Transverse colon (tissue), 4 donors: ENCODE data around the gene AMER3.

Experiments used
- CTCF ChIP-seq, 5 experiments: fragments of 200-600 bp in 3 of 5; fragments of 450-650 bp in 2 of 5; sonication (generic) in 3 of 5; IDR thresholded peaks; 1 replicate in 2 of 5; 2 replicates in 3 of 5; pipeline ENCODE4 v1.5.1; 2016 to 2017; ENCODE audit warnings: antibody characterized with exemption in 5 of 5, inconsistent platforms in 3 of 5, mild to moderate bottlenecking in 2 of 5, moderate library complexity in 1 of 5
- EP300 ChIP-seq: sonication (generic); formaldehyde crosslinking; IDR thresholded peaks from one replicate; pipeline ENCODE4 v1.6.1; 2017; ENCODE audit warnings: antibody characterized with exemption, low read depth
- POLR2A ChIP-seq: fragments of 450-650 bp; IDR thresholded peaks from one replicate; pipeline ENCODE4 v1.6.1; 2016; ENCODE audit warnings: antibody characterized with exemption, mild to moderate bottlenecking, moderate library complexity
- POLR2AphosphoS5 ChIP-seq, 3 donors: sonication (generic); formaldehyde crosslinking; IDR thresholded peaks; one replicate each; pipeline ENCODE4 v1.6.1; 2016; ENCODE audit warnings: antibody characterized with exemption in 3 of 3

DNA sequence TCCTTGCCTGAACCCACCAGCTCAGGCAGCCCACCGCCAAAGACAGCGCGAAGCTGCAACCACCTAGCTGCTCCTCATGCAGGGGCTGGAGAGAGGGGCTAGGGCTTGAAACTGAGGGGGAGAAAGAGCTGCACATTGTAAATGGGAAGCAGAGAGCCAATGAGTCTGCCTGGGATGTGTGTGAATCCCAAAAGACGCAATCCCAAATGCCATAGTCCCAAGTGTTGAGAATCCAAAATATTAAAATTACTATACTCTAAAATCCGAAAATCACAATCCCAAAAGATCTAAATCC lies 9.4 kb downstream of the AMER3 start:
- TF ChIP-seq CTCF (IDR thresholded peaks at IDR 0.05) (no peak), POLR2A (no peak), POLR2AphosphoS5 (IDR thresholded peaks at IDR 0.05) (no peak), EP300 (no peak)
